GM13976 (cell line): ENCODE results near the gene INO80C.
A peak's percentile ranks its signal among the peaks of the same experiment; 100 is the strongest.
"Not testable (repeated sequence)": the region's sequence is repeated elsewhere in the genome, so short reads cannot be mapped to it uniquely, and the experiment has no call there.

ENCODE experiments used
- DNase-seq: peaks from one replicate; pipeline ENCODE4 v3.0.0; 2012; ENCODE audit warnings: low spot score
- CTCF ChIP-seq: IDR thresholded peaks from 2 replicates; pipeline ENCODE4 v1.5.1; 2012; ENCODE audit warnings: borderline replicate concordance, mild to moderate bottlenecking; ENCODE audit not compliant: insufficient read depth; ENCODE audit errors: extremely low read depth, missing control alignments, control extremely low read depth
- in situ Hi-C: fragments of 300-500 bp; cut with MboI; formaldehyde crosslinking; loops from one replicate; pipeline ENCODE4 v1.12.0; 2022; ENCODE audit warnings: low sequenced_read_pairs, mixed read lengths, inconsistent platforms; ENCODE audit not compliant: unreplicated experiment

The INO80C gene

DNA sequence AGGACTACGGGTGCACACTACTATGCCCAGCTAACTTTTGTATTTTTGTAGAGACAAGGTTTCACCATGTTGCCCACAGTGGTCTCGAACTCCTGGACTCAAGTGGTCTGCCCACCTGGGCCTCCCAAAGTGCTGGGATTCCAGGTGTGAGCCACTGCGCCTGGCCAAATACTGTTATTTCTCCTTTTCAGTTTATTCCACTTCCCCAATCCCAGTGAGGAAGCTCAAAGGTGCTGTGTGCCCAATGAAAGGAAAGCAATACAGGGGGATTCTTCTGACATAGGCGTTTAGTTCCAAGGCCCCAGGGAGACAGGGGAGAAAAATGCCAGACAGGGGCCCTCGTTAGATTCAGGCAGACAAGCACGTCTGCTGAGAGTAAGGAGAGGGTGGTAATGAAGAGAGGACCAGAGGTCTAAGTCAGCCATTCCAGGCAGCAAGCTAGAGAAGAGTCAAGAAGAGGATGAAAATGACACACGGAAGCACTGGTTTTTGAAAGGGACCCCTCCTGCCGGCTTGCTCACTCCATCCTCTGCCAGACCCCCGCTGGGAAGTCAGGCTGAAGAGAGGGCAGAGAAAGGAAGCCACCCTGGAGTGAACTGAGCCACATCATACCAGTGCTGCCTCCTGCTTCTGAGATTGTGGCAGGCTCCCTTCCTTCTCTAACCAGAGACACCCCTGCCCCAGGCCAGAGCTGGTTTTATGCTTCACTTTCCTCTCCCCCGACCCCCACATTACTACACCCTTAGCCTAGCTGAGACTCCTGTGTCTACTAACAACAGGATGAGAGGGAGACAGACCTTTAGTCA is 6.7 kb downstream of the INO80C start:
- in situ Hi-C loops: no loop called here
- DNase-seq: no peak
- TF ChIP-seq CTCF: no peak

DNA sequence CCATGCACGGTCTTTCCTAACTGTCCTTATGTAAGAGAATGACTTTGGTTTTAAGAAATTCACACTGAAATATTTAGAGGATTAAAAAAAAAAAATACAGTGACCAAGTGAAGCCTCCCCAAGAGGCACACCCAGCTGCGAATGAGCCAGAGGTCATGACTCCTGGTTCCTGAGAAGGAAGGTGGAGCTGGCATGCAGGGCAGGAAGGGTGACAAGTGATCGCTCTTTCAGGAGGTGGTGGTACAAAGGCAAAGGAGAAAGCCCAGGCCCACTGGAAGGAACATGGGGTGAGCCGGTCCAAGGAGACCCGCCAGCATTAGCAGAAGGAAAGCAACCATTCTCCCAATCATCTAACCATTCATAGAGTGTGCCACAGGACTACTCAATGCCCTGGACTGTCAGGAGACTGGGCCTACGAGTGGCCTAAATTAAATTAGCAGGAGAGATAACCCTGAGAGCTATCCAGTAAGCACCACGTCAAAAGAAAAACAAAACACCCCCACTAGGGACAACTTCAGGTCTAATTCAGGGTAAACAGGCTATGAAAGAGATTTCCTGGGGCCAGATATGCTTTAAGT is 7.8 kb downstream of the INO80C start:
- in situ Hi-C loops: no loop called here
- no peak for TF ChIP-seq CTCF

DNA sequence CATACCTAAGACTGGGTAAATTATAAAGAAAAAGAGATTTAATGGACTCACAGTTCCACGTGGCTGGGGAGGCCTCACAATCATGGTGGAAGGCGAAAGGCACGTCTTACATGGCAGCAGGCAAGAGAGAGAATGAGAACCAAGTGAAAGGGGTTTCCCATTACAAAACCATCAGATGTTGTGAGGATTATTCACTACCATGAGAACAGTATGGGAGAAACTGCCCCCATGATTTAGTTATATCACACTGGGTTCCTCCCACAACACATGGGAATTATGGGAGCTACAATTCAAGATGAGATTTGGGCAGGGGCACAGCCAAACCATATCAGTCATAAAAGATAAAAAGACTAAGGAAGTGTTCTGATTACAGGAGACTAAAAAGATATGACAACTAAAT is 8.5 kb downstream of the INO80C start:
- in situ Hi-C loops, DNase-seq: not testable (repeated sequence)

More for the DNA sequence above, 7.8 kb downstream of the INO80C start:
- no peak for DNase-seq

- DNase-seq, in situ Hi-C loops: not testable (repeated sequence)
Measured at GRCh38 chr18:35488396-35488795, 9.4 kb downstream of the INO80C start.

GRCh38 chr18:35487525-35487924 is 10.2 kb downstream of the INO80C start:
- DNase-seq, in situ Hi-C loops: not testable (repeated sequence)

GRCh38 chr18:35485852-35486251 is 11.9 kb downstream of the INO80C start:
- TF ChIP-seq CTCF: no peak
- in situ Hi-C loops: no loop called here
- no peak for DNase-seq

DNA sequence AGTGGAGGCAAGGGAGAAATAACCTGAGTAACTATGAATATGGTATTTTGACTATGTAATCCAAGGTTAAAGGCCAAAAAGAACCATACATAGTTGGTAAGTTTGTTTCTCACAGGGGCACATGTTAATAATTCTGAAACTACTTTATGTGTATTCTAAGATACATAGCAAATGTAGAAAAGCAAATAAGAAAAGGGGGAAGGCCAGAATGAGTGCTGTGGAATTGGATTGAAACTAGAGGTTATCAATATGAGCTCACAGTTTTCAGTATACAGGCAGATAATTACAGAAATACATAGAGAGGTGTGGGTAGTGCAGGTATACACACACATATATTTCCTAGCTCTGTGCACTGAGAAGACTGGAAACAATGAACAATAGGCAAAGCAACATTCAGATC is 13.7 kb downstream of the INO80C start:
- TF ChIP-seq CTCF: no peak
- in situ Hi-C loops: no loop called here
- DNase-seq: peak; percentile 27

DNA sequence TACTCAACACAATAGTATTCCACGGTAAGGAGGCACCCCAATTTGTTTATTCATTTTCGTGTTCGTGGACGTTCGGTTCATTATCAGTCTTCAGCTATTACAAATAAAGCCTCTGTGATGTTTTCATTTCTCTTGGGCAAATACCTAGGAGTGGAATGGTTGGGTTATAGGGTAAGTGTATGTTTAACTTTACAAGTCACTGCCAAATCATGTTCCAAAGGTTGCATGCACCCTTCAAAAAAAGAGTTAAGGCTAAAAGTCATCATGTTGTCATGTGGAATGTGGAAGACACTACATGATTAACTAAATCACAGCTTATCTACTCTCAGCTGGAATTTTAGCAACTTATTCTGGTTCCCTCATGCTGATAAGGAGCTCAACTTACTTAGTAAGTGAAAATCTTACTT is 15.8 kb downstream of the INO80C start:
- no peak for DNase-seq
- in situ Hi-C loops: no loop called here
- TF ChIP-seq CTCF: no peak
